Measurements from ENCODE around the gene ASPHD1. TPM values are rescaled to one million over a fixed set of nuclear protein-coding genes. Genes with fewer than 3 reads are reported as not detected.

The ASPHD1 gene
- polyA plus RNA-seq, 1 donor (not counting 4 experiments of a cell fraction or from before 2014, with no cell fraction given) = 0.71 TPM

DNA sequence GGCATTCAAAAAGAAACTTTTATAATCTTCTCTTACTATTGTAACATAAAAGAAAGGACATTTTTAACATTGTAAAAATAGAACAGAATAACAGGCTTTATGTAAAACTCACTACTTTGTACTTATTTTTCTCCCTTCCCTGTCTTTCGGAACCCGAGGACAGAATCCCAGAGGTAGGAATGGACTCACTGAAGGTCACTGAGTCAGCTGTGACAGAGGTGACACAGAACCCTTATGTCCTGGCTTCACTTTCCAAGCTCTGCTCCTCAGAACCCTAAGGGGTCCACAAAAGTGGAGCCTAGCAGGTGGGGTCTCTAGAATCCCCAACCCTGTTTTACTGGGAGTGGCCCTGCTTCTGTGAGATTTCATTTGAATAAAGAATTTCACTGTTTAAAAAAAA, 22.0 kb downstream of the ASPHD1 start:
- peaks cover 14% of the 10 kb centered on the region for H3K4me1 ChIP-seq (ENCODE audit: control insufficient read depth, extremely low read depth, insufficient read depth, low read length)
- peaks cover 8 to 14% of the 10 kb centered on the region in 2 experiments for H3K36me3 ChIP-seq (ENCODE audit: control insufficient read depth in 2 of 2, extremely low read depth in 1 of 2, insufficient read depth in 2 of 2, low read length in 2 of 2)
- no peak overlapping the region for H2AFZ ChIP-seq (ENCODE audit: control insufficient read depth, low read length)
- DNase-seq (ENCODE audit: low read depth, low spot score) (no peak), FAIRE-seq (no peak)
- dilution Hi-C loops (cut with MboI; ENCODE audit: extremely low pct_ligation_motif_present, low sequenced_read_pairs) = no loop called here
- no peak overlapping the region for H3K27ac ChIP-seq (ENCODE audit: control insufficient read depth, insufficient read depth, low read length)
- H3K4me3 ChIP-seq (ENCODE audit: control insufficient read depth in 2 of 3, extremely low read depth in 1 of 3, insufficient read depth in 2 of 3, low read depth in 1 of 3, low read length in 3 of 3) = no peak overlapping the region
- H3K9me1 ChIP-seq (ENCODE audit: control insufficient read depth, extremely low read depth, insufficient read depth, low read length) = no peaks in the 10 kb centered on the region
- H3K27me3 ChIP-seq (ENCODE audit: control insufficient read depth, extremely low read depth, insufficient read depth, low read length) = no peaks in the 10 kb centered on the region
- no peaks in the 10 kb centered on the region for H3K9me3 ChIP-seq (ENCODE audit: control insufficient read depth, low read depth, low read length)
- no peak overlapping the region for H3K4me2 ChIP-seq (ENCODE audit: control insufficient read depth, extremely low read depth, insufficient read depth, low read depth, low read length)
- TF ChIP-seq CTCF (optimal IDR thresholded peaks at IDR 0.05 in 1 of 3, IDR thresholded peaks at IDR 0.05 in 1 of 3, conservative IDR thresholded peaks at IDR 0.05 in 1 of 3; ENCODE audit: extremely low read depth in 1 of 3, insufficient read depth in 2 of 3, low read length in 3 of 3) (no peak), EZH2 (IDR thresholded peaks at IDR 0.05; ENCODE audit: low read length) (no peak)
- H3K79me2 ChIP-seq (ENCODE audit: control insufficient read depth, insufficient read depth, low read length) = peaks cover 23% of the 10 kb centered on the region
- peaks cover 4% of the 10 kb centered on the region for H4K20me1 ChIP-seq (ENCODE audit: control insufficient read depth, extremely low read depth, insufficient read depth, low read length)
- no peak overlapping the region for H3K9ac ChIP-seq (ENCODE audit: control insufficient read depth, extremely low read depth, insufficient read depth, low read length)

GRCh38 chr16:29922986-29923501, 22.8 kb downstream of the ASPHD1 start:
- no peaks in the 10 kb centered on the region for H3K9me3 ChIP-seq (ENCODE audit: control insufficient read depth, low read depth, low read length)
- no peak overlapping the region for H3K4me2 ChIP-seq (ENCODE audit: control insufficient read depth, extremely low read depth, insufficient read depth, low read depth, low read length)
- FAIRE-seq (no peak), DNase-seq (ENCODE audit: low read depth, low spot score) (no peak)
- H3K4me3 ChIP-seq (ENCODE audit: control insufficient read depth in 2 of 3, extremely low read depth in 1 of 3, insufficient read depth in 2 of 3, low read depth in 1 of 3, low read length in 3 of 3) = no peak overlapping the region
- no peak for TF ChIP-seq EZH2 (IDR thresholded peaks at IDR 0.05; ENCODE audit: low read length)
- TF ChIP-seq CTCF (optimal IDR thresholded peaks at IDR 0.05 in 1 of 3, IDR thresholded peaks at IDR 0.05 in 1 of 3, conservative IDR thresholded peaks at IDR 0.05 in 1 of 3; ENCODE audit: extremely low read depth in 1 of 3, insufficient read depth in 2 of 3, low read length in 3 of 3) = no peak
- no peak overlapping the region for H3K27ac ChIP-seq (ENCODE audit: control insufficient read depth, insufficient read depth, low read length)
- no peak overlapping the region for H2AFZ ChIP-seq (ENCODE audit: control insufficient read depth, low read length)
- H3K79me2 ChIP-seq (ENCODE audit: control insufficient read depth, insufficient read depth, low read length) = peaks cover 23% of the 10 kb centered on the region
- H3K9ac ChIP-seq (ENCODE audit: control insufficient read depth, extremely low read depth, insufficient read depth, low read length) = no peak overlapping the region
- H3K27me3 ChIP-seq (ENCODE audit: control insufficient read depth, extremely low read depth, insufficient read depth, low read length) = no peaks in the 10 kb centered on the region
- no peaks in the 10 kb centered on the region for H3K9me1 ChIP-seq (ENCODE audit: control insufficient read depth, extremely low read depth, insufficient read depth, low read length)
- H4K20me1 ChIP-seq (ENCODE audit: control insufficient read depth, extremely low read depth, insufficient read depth, low read length) = peaks cover 4% of the 10 kb centered on the region
- peaks cover 8 to 14% of the 10 kb centered on the region in 2 experiments for H3K36me3 ChIP-seq (ENCODE audit: control insufficient read depth in 2 of 2, extremely low read depth in 1 of 2, insufficient read depth in 2 of 2, low read length in 2 of 2)
- dilution Hi-C loops (cut with MboI; ENCODE audit: extremely low pct_ligation_motif_present, low sequenced_read_pairs) = no loop called here
- peaks cover 14% of the 10 kb centered on the region for H3K4me1 ChIP-seq (ENCODE audit: control insufficient read depth, extremely low read depth, insufficient read depth, low read length)

Measured in keratinocyte (primary cell).